NB4 (cell line): ENCODE measurements around the gene PDCD4.

Experiments used
- DNase-seq: peaks from one replicate; pipeline ENCODE4 v3.0.0; 2010; ENCODE audit warnings: low read depth
- H3K4me3 ChIP-seq: one replicate; pipeline ENCODE4 v1.5.1; 2011; ENCODE audit warnings: mild to moderate bottlenecking, low read depth, low read length, moderate library complexity
- MYC ChIP-seq: IDR thresholded peaks from 2 replicates; pipeline ENCODE4 v1.6.1; 2011; ENCODE audit warnings: low read depth, low read length
- POLR2A ChIP-seq: IDR thresholded peaks from 2 replicates; pipeline ENCODE4 v1.6.1; 2011; ENCODE audit warnings: mild to moderate bottlenecking; ENCODE audit not compliant: insufficient read length; ENCODE audit errors: extremely low read depth
- TF ChIP-seq, protein P1 (sequence below): IDR thresholded peaks from one replicate; pipeline ENCODE4 v1.5.1; 2012; ENCODE audit warnings: low read depth, low read length
- TF ChIP-seq, protein P2 (sequence below): IDR thresholded peaks from 2 replicates; pipeline ENCODE4 v1.6.1; 2011; ENCODE audit warnings: low read depth, low read length

The PDCD4 gene

DNA sequence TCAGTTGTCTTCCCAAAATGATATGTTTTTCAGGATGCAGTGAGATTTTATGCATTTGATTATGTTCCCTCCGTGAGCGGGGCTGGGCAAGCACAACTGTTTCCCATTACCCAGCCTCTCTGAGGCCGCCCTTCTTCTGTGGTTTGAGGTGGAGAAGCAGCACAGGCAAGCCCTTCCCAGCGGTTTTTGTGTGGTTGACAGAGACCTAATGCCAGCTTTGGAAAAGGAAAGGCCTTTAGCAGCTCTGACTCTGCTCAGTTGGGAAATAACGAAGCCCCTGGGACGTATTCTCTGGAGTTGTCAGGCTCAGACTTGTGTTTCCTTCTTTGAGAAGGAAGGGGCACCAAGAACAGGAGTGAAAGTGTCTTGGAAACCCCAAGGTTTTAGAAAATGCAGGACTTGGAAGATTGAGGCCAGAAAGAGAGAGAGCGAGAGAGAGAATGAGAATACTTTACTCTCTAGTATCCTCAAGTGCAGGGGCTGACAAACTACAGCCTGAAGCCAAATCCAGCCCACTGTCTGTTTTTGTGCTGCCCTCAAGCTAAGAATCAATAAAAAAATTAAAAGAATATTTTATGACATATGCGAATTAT lies 20.6 kb upstream of the PDCD4 start:
- TF ChIP-seq POLR2A (no peak), MYC (peak; percentile 13; the same call in 1 of the 2 replicates)
- TF ChIP-seq, protein P1, sequence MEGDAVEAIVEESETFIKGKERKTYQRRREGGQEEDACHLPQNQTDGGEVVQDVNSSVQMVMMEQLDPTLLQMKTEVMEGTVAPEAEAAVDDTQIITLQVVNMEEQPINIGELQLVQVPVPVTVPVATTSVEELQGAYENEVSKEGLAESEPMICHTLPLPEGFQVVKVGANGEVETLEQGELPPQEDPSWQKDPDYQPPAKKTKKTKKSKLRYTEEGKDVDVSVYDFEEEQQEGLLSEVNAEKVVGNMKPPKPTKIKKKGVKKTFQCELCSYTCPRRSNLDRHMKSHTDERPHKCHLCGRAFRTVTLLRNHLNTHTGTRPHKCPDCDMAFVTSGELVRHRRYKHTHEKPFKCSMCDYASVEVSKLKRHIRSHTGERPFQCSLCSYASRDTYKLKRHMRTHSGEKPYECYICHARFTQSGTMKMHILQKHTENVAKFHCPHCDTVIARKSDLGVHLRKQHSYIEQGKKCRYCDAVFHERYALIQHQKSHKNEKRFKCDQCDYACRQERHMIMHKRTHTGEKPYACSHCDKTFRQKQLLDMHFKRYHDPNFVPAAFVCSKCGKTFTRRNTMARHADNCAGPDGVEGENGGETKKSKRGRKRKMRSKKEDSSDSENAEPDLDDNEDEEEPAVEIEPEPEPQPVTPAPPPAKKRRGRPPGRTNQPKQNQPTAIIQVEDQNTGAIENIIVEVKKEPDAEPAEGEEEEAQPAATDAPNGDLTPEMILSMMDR = no peak
- DNase-seq = peak; percentile 92
- no peak overlapping the region for H3K4me3 ChIP-seq

DNA sequence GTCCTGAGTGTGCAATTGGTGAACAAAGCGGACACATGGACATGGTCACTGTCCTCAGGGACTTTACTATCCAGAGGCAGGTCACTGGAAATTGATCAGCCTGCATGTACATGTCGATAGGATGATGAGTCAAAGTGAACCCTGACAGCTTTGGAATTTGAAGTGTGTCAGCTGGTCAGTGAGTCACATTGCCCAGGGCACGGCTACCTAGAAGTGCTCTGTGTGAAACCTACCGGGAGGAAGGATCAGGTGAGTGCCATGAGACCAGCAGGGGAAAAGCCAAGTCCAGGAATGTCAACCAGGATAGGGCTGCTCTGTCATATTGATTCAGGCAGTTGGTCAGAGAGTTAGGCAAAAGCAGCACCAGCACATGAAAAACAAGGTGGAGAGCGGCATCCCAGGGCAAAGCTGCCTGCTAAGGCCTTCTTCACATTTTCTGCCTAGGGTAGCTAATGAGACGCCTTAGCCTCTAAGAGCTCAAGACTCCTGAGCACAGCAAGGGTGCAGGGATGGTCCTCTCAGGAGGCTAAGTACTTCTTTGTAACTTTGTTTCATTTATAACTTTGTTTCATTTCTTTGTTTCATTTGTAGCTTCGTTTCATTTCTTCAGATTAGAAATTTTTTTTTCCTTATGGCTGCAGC lies 19.4 kb upstream of the PDCD4 start:
- H3K4me3 ChIP-seq = no peak overlapping the region
- TF ChIP-seq MYC (no peak), POLR2A (no peak)
- TF ChIP-seq, protein P2, sequence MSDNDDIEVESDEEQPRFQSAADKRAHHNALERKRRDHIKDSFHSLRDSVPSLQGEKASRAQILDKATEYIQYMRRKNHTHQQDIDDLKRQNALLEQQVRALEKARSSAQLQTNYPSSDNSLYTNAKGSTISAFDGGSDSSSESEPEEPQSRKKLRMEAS = no peak
- TF ChIP-seq, protein P1 = no peak
- DNase-seq = no peak

DNA sequence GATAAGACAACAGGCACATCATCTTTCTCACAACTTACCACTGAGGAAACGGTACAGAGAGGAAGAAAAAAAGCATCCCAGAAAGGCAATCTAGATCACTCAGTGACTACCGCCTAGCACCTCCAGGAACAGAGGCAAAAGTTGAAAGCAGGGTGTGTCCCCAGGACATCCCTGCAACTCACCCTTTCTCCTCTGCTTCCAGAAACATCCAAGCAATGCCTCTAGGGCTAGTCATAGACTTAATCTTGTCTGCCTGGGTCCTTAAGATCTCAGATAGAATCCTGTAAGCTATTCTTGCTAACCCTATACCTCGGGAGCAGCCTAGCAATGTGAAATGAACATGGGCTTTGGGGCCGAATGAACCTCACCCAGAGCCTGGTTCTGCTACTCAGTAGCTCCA lies 18.8 kb upstream of the PDCD4 start:
- H3K4me3 ChIP-seq = no peak overlapping the region
- TF ChIP-seq, protein P2 = no peak
- TF ChIP-seq MYC = no peak
- TF ChIP-seq, protein P1 = no peak
- DNase-seq = no peak

DNA sequence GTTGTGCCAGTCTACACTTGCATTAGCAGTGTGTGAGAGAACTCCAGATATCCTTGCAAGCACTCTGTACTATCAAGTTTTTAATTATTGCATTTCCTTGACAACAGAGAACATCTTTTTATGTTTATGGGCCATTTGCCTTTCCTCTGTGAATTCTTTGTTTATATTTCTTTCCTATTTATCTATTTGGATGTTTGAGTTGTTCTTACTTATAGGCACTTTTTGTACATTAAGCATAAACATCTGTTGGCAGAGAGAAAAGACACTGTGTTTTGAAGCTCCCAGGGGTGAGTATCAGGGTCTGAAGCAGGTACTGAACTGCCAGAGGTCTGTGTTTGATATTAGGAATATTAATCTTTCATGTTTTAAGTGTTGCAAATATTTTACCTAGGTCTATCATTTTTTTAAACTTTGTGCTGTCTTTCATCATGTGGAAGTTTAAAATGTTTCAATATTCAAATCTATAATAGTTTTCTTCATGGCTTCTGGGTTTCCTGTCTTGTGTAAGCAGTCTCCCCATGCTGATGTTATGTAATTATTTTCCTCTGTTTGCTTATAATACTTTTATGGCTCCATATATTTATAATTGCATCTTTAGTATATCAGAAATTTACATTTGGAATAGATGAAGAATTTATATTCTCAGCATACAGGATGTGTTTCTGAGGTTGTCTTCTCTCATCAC lies 17.7 kb upstream of the PDCD4 start:
- TF ChIP-seq, protein P1 = no peak
- TF ChIP-seq, protein P2 = no peak
- TF ChIP-seq MYC = no peak
- no peak for TF ChIP-seq POLR2A
- no peak overlapping the region for H3K4me3 ChIP-seq
- DNase-seq = no peak

DNA sequence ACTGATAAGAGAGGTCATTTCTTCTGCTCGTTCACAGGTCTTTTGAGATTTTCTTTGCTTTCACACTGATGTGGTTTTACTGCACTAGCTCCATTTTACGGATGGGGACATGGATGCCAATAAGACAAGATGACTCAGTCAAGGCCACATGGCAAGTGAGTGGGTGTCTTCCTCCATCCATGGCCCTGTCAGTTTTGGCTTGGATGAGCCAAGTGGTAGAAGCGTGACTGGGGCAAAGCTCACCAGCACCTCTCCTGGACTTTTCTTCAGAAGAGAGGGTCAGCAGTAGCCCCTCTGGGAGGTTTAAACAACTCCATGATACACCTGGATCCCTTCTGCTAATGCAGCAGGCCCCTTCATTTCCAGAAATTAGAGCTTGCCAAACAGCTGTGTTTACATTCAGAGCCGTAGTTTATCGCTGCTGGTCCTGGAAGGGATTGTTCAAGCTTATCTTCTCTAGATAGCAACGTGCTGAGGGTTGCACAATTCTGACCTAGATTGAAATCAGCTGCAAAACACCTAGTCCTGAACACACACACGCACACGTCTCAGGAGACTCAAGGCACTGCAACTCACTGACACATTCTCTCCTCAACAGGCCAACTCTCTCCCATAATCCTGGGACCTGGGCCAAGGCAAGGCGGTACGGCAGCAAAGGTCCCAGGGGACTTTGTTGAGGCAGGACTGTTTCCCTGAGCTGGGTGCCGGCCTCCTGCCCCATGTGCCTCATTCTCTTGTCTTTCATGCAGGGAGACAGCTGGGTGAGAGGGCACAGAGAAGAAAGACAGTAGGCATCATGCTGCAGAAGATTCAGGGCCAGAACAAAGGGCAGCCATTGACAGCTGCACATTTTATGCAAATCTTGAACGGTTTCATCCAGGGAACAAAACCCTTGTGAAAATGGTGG lies 14.2 kb upstream of the PDCD4 start:
- peak; percentile 78 for TF ChIP-seq MYC
- TF ChIP-seq, protein P2 = peak; percentile 71
- TF ChIP-seq POLR2A = no peak
- H3K4me3 ChIP-seq = no peak overlapping the region
- peak; percentile 91 for DNase-seq
